ENCODE results near the gene LAX1. TPM values are rescaled to one million over a fixed set of nuclear protein-coding genes. Genes with fewer than 3 reads are reported as not detected.
"Not testable (repeated sequence)": the region's sequence is repeated elsewhere in the genome, so short reads cannot be mapped to it uniquely, and the experiment has no call there.

The LAX1 gene
- total RNA-seq, 1 experiment from 2014 or later: not detected

- Mint-ChIP-seq H3K27ac (ENCODE audit: low read depth, unreplicated experiment) (no peak overlapping the region), H3K4me1 (ENCODE audit: insufficient read depth, unreplicated experiment) (peaks cover 4% of the 10 kb centered on the region), H3K36me3 (ENCODE audit: insufficient read depth, unreplicated experiment) (no peaks in the 10 kb centered on the region), H3K4me3 (ENCODE audit: unreplicated experiment) (no peak overlapping the region), H3K27me3 (ENCODE audit: insufficient read depth, unreplicated experiment) (no peaks in the 10 kb centered on the region), H3K9me3 (ENCODE audit: unreplicated experiment) (no peaks in the 10 kb centered on the region)
- no TSS peak for BruUV-seq (replicated peaks)
- intact Hi-C loops (cut with micrococcal nuclease): loop anchor here (10.0 kb wide), 1 partner anchor 165 kb away; the partner anchor contains the start of gene ATP2B4
- ChIA-PET POLR2A (interaction anchor here (0.6 kb wide), 3 partner anchors 25 to 464 kb away, joined by 3 to 4 read pairs (median 3); no protein-coding TSS in a partner anchor), CTCF (interaction anchor here (0.6 to 2.7 kb wide), 4 partner anchors 8 to 107 kb away, joined by 3 to 12 read pairs (median 4); no protein-coding TSS in a partner anchor)
- DNase-seq (ENCODE audit: unreplicated experiment): no peak
- TF ChIP-seq, protein P1, sequence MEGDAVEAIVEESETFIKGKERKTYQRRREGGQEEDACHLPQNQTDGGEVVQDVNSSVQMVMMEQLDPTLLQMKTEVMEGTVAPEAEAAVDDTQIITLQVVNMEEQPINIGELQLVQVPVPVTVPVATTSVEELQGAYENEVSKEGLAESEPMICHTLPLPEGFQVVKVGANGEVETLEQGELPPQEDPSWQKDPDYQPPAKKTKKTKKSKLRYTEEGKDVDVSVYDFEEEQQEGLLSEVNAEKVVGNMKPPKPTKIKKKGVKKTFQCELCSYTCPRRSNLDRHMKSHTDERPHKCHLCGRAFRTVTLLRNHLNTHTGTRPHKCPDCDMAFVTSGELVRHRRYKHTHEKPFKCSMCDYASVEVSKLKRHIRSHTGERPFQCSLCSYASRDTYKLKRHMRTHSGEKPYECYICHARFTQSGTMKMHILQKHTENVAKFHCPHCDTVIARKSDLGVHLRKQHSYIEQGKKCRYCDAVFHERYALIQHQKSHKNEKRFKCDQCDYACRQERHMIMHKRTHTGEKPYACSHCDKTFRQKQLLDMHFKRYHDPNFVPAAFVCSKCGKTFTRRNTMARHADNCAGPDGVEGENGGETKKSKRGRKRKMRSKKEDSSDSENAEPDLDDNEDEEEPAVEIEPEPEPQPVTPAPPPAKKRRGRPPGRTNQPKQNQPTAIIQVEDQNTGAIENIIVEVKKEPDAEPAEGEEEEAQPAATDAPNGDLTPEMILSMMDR (IDR thresholded peaks at IDR 0.05; ENCODE audit: unreplicated experiment): no peak
These were observed 25.0 kb downstream of the LAX1 start for GRCh38 chr1:203789966-203790365.

DNA sequence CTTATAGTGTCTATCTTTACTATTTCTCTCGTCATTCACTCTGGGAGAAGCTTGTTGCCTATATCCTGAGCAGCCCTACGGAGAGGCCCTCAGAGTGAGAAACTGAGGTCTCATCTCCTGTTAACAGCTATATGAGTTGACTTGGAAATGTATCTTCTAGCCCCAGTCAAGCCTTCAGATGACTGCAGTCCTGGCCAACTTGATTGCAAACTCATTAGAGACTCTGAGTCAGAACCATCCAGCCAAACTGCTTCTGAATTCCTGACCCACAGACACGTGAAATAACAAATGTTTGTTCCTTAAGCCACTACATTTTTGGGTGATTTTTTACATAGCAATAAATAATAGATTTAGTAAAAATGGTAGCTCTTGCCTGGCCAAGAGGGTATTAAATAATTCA is 26.5 kb downstream of the LAX1 start:
- Mint-ChIP-seq H3K9me3 (ENCODE audit: unreplicated experiment) (no peaks in the 10 kb centered on the region), H3K27ac (ENCODE audit: low read depth, unreplicated experiment) (no peak overlapping the region), H3K4me1 (ENCODE audit: insufficient read depth, unreplicated experiment) (peaks cover 8% of the 10 kb centered on the region), H3K36me3 (ENCODE audit: insufficient read depth, unreplicated experiment) (peaks cover 6% of the 10 kb centered on the region), H3K27me3 (ENCODE audit: insufficient read depth, unreplicated experiment) (no peaks in the 10 kb centered on the region), H3K4me3 (ENCODE audit: unreplicated experiment) (no peak overlapping the region)
- no peak for DNase-seq (ENCODE audit: unreplicated experiment)
- POLR2A ChIA-PET: interaction anchor here (0.9 to 2.5 kb wide), 4 partner anchors 15 to 164 kb away, joined by 3 to 19 read pairs (median 7); no protein-coding TSS in a partner anchor
- TF ChIP-seq, protein P1 (IDR thresholded peaks at IDR 0.05; ENCODE audit: unreplicated experiment): no peak
- intact Hi-C loops (cut with micrococcal nuclease): loop anchor here (10.0 kb wide), 1 partner anchor 167 kb away; the partner anchor contains the start of gene ATP2B4
- BruUV-seq (replicated peaks): no TSS peak
- CTCF ChIA-PET: interaction anchor here (0.5 to 2.3 kb wide), 7 partner anchors 10 to 287 kb away, joined by 3 to 15 read pairs (median 4); no protein-coding TSS in a partner anchor

GRCh38 chr1:203792486-203792885 is 27.5 kb downstream of the LAX1 start:
- ChIA-PET CTCF (interaction anchor here (0.6 to 2.3 kb wide), 4 partner anchors 16 to 405 kb away, joined by 3 to 8 read pairs (median 3); no protein-coding TSS in a partner anchor), POLR2A (interaction anchor here (0.9 to 2.5 kb wide), 6 partner anchors 22 to 485 kb away, joined by 3 to 19 read pairs (median 4); no protein-coding TSS in a partner anchor)
- Mint-ChIP-seq H3K27me3 (ENCODE audit: insufficient read depth, unreplicated experiment) (no peaks in the 10 kb centered on the region), H3K4me3 (ENCODE audit: unreplicated experiment) (no peak overlapping the region), H3K4me1 (ENCODE audit: insufficient read depth, unreplicated experiment) (peaks cover 15% of the 10 kb centered on the region), H3K27ac (ENCODE audit: low read depth, unreplicated experiment) (no peak overlapping the region), H3K9me3 (ENCODE audit: unreplicated experiment) (no peaks in the 10 kb centered on the region), H3K36me3 (ENCODE audit: insufficient read depth, unreplicated experiment) (peaks cover 14% of the 10 kb centered on the region)
- TF ChIP-seq, protein P1 (IDR thresholded peaks at IDR 0.05; ENCODE audit: unreplicated experiment): no peak
- intact Hi-C loops (cut with micrococcal nuclease): loop anchor here (10.0 kb wide), 1 partner anchor 168 kb away; the partner anchor contains the start of gene ATP2B4
- DNase-seq (ENCODE audit: unreplicated experiment): peak; percentile 34
- no TSS peak for BruUV-seq (replicated peaks)

DNA sequence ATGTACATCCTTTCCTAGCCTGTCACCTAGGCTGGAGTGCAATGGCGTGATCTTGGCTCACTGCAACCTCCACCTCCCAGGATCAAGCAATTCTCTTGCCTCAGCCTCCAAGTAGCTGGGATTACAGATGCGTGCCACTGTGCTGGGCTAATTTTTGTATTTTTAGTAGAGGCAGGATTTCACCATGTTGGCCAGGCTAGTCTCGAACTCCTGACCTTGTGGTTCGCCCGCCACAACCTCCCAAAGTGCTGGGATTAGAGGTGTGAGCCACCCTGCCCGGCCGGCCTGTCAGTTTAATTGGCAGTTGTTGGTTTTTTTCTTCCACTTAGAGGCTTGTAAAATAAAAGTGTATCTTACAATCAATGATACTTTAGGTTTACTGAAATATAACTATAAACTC is 28.6 kb downstream of the LAX1 start:
- not testable (repeated sequence) for DNase-seq (ENCODE audit: unreplicated experiment); H3K27me3 Mint-ChIP-seq (ENCODE audit: insufficient read depth, unreplicated experiment); BruUV-seq (replicated peaks); H3K4me3 Mint-ChIP-seq (ENCODE audit: unreplicated experiment); H3K27ac Mint-ChIP-seq (ENCODE audit: low read depth, unreplicated experiment); H3K9me3 Mint-ChIP-seq (ENCODE audit: unreplicated experiment)
- CTCF ChIA-PET: interaction anchor here (0.7 to 1.8 kb wide), 7 partner anchors 17 to 336 kb away, joined by 3 to 11 read pairs (median 3); partner anchors contain the start of gene ATP2B4
- Mint-ChIP-seq H3K36me3 (ENCODE audit: insufficient read depth, unreplicated experiment) (peaks cover 24% of the 10 kb centered on the region), H3K4me1 (ENCODE audit: insufficient read depth, unreplicated experiment) (peaks cover 26% of the 10 kb centered on the region)
- intact Hi-C loops (cut with micrococcal nuclease): loop anchor here (10.0 kb wide), 1 partner anchor 169 kb away; the partner anchor contains the start of gene ATP2B4
- POLR2A ChIA-PET: interaction anchor here (0.6 to 2.0 kb wide), 9 partner anchors 8 to 1147 kb away, joined by 3 to 13 read pairs (median 4); no protein-coding TSS in a partner anchor

All from MCF 10A (cell line).